ENCODE measurements around the gene SOCS7.

DNA sequence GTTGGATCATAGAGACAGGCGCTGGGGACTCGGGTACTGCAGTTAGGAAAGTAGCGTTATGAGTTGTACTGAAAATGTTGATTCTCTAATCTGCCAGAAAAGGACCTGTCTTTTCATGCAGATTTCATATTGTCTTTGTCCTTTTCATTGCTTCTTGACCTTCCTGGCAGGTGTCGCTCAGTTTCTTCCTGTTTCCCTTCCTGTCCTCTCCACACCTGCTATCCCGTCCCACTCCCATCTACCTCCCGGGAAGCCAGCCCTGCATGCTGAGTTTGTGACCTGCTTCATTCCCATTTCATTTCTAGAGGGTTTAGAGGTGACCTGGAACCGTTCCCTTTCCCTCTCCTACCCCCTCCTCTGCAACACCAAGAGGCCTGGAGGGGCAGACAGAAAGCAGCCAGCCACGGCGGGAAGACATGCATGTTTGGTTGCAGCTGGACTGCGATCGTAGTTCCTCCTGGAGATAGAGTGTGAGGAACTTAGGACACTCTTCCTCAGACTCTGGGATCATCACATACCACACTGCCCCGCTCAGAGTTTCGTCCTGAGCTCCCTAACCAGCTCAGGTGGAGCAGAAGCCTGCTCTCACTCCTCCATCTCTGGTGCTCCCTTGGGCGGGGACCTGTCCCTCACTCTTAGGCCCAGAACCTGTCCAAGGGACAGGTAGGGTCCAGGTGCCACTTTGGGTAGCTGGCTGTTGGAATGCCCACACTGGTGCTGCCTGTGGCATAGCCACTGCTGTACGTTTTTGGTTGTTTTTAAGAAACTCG lies 52.7 kb downstream of the SOCS7 start:
- TF ChIP-seq, protein P1, sequence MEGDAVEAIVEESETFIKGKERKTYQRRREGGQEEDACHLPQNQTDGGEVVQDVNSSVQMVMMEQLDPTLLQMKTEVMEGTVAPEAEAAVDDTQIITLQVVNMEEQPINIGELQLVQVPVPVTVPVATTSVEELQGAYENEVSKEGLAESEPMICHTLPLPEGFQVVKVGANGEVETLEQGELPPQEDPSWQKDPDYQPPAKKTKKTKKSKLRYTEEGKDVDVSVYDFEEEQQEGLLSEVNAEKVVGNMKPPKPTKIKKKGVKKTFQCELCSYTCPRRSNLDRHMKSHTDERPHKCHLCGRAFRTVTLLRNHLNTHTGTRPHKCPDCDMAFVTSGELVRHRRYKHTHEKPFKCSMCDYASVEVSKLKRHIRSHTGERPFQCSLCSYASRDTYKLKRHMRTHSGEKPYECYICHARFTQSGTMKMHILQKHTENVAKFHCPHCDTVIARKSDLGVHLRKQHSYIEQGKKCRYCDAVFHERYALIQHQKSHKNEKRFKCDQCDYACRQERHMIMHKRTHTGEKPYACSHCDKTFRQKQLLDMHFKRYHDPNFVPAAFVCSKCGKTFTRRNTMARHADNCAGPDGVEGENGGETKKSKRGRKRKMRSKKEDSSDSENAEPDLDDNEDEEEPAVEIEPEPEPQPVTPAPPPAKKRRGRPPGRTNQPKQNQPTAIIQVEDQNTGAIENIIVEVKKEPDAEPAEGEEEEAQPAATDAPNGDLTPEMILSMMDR (IDR thresholded peaks at IDR 0.05; ENCODE audit: low read length), result no peak
- no peak for TF ChIP-seq EZH2 (optimal IDR thresholded peaks at IDR 0.05; ENCODE audit: low read depth, low read length)
